ENCODE measurements around the gene RGS13.

The RGS13 gene, protein sequence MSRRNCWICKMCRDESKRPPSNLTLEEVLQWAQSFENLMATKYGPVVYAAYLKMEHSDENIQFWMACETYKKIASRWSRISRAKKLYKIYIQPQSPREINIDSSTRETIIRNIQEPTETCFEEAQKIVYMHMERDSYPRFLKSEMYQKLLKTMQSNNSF

DNA sequence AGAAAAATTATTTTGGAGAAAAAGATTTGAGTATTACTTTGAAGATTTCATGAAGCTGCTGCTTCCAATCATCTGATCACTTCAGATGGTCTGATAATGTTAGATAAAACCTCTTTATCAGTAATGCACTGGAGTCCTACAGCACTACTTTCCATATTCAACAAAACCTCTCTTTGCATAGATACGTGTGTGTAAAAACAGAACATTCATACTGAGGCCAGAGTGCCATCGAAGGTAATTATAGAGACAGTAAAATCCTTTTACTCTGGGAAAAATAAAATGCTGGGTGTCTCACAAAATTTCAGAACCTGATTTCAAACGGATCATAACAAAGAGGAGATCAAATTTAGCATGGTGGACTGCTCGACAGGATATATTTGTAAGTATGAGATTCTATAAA is at the start of gene RGS13:
RGS13 (plus strand) TSS at position 209 of the 400 bp plus-strand sequence. CDS start 8,188 bp downstream, outside the sequence.
- Histone ChIP-seq H3K9ac (ENCODE audit: insufficient read length, low read depth) (no peak within 1 kb of the TSS), H3K27me3 (ENCODE audit: insufficient read depth, insufficient read length) (no peaks in the 10 kb centered on the region), H3K36me3 (ENCODE audit: insufficient read depth, insufficient read length, low read length) (no peaks in the 10 kb centered on the region), H3K9me3 (ENCODE audit: insufficient read depth, low read length) (no peaks in the 10 kb centered on the region), H3K4me1 (ENCODE audit: insufficient read depth, insufficient read length) (no peaks in the 10 kb centered on the region), H3K4me3 (ENCODE audit: insufficient read length, low read depth) (no peak within 1 kb of the TSS)
- no peak for TF ChIP-seq YY1 (IDR thresholded peaks at IDR 0.05; ENCODE audit: insufficient read depth, insufficient read length)
- no peak for TF ChIP-seq ZNF274 (IDR thresholded peaks at IDR 0.05; ENCODE audit: low read depth, low read length)
- no peak for TF ChIP-seq SUZ12 (IDR thresholded peaks at IDR 0.05; ENCODE audit: extremely low read depth, insufficient read depth, insufficient read length)
- DNase-seq (ENCODE audit: low read depth, low spot score), result no peak

DNA sequence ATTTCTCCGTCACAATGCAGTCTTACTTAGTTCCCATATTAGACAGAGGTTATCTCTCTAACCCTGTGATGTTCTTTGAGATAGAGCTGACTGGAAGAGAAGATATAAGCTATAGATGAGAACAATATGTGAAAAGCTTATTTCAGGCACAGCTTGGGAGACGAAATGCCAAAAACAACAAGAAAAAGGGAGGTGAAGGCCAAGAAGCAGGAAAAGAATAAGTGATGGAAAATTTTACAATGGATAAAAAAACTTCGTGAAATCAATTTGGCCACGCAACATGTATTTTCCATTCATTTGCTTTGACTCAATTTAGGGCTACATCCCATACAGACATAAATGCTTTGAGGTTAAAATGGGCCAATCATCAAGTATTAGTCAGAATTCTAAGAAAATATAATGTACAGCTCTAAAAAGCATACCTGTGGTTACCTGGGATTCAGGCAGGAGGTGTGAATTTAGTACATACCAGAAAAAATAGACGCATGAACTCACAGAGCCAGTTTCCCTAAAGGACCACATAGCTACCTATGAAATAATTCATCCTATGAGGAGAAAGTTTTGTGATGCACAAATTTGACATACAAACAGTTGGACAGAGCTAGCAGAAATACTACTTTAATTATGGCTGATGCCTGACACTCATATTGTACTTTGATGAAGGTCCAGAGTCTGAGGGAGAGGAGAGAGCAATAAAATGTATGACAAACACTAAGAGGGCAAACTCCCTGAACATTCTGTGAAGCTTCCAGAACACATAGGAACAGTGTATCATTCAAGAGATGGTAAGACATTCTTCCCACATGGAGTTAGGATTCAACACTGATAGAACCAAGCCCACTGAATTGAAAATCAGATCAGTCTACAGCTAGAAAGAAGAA is 48.3 kb upstream of the RGS13 start:
- H3K4me1 ChIP-seq (ENCODE audit: insufficient read depth, insufficient read length), result no peaks in the 10 kb centered on the region

DNA sequence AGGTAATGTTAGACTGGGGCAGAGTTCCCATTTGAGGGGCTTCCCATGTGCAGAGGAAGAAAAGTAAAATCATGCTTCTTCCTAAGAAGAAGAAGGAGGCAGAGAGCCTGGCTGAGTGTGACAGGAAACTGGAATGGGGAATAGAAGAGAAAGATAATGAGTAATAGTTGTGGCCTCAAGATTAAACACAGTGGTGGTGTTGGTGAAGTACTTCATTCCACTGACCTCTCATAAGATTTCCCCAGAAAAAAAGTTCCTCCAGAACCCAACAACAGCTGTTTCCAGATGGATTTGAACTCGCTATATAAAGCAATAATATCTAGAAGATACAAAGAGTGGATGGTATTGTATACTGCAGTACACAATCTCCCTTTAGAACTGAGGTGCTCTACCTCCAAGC is 47.4 kb upstream of the RGS13 start:
- no peak for DNase-seq (ENCODE audit: low read depth, low spot score)
- Histone ChIP-seq H3K4me1 (ENCODE audit: insufficient read depth, insufficient read length) (no peaks in the 10 kb centered on the region), H3K27me3 (ENCODE audit: insufficient read depth, insufficient read length) (no peaks in the 10 kb centered on the region), H3K9me3 (ENCODE audit: insufficient read depth, low read length) (no peaks in the 10 kb centered on the region), H3K4me3 (ENCODE audit: insufficient read length, low read depth) (no peak overlapping the region), H3K36me3 (ENCODE audit: insufficient read depth, insufficient read length, low read length) (no peaks in the 10 kb centered on the region), H3K9ac (ENCODE audit: insufficient read length, low read depth) (no peak overlapping the region)
- no peak for TF ChIP-seq SUZ12 (IDR thresholded peaks at IDR 0.05; ENCODE audit: extremely low read depth, insufficient read depth, insufficient read length)
- no peak for TF ChIP-seq ZNF274 (IDR thresholded peaks at IDR 0.05; ENCODE audit: low read depth, low read length)
- TF ChIP-seq YY1 (IDR thresholded peaks at IDR 0.05; ENCODE audit: insufficient read depth, insufficient read length), result no peak

More for the DNA sequence above, 48.3 kb upstream of the RGS13 start:
- Histone ChIP-seq H3K9ac (ENCODE audit: insufficient read length, low read depth) (no peak overlapping the region), H3K9me3 (ENCODE audit: insufficient read depth, low read length) (no peaks in the 10 kb centered on the region), H3K4me3 (ENCODE audit: insufficient read length, low read depth) (no peak overlapping the region), H3K36me3 (ENCODE audit: insufficient read depth, insufficient read length, low read length) (no peaks in the 10 kb centered on the region), H3K27me3 (ENCODE audit: insufficient read depth, insufficient read length) (no peaks in the 10 kb centered on the region)
- DNase-seq (ENCODE audit: low read depth, low spot score), result no peak
- TF ChIP-seq ZNF274 (IDR thresholded peaks at IDR 0.05; ENCODE audit: low read depth, low read length), result no peak
- no peak for TF ChIP-seq SUZ12 (IDR thresholded peaks at IDR 0.05; ENCODE audit: extremely low read depth, insufficient read depth, insufficient read length)
- TF ChIP-seq YY1 (IDR thresholded peaks at IDR 0.05; ENCODE audit: insufficient read depth, insufficient read length), result no peak

GRCh38 chr1:192589813-192590212 is 46.1 kb upstream of the RGS13 start:
- Histone ChIP-seq H3K9ac (ENCODE audit: insufficient read length, low read depth) (no peak overlapping the region), H3K9me3 (ENCODE audit: insufficient read depth, low read length) (no peaks in the 10 kb centered on the region), H3K27me3 (ENCODE audit: insufficient read depth, insufficient read length) (no peaks in the 10 kb centered on the region), H3K36me3 (ENCODE audit: insufficient read depth, insufficient read length, low read length) (no peaks in the 10 kb centered on the region), H3K4me3 (ENCODE audit: insufficient read length, low read depth) (no peak overlapping the region), H3K4me1 (ENCODE audit: insufficient read depth, insufficient read length) (no peaks in the 10 kb centered on the region)
- TF ChIP-seq SUZ12 (IDR thresholded peaks at IDR 0.05; ENCODE audit: extremely low read depth, insufficient read depth, insufficient read length) (no peak), YY1 (IDR thresholded peaks at IDR 0.05; ENCODE audit: insufficient read depth, insufficient read length) (no peak), ZNF274 (IDR thresholded peaks at IDR 0.05; ENCODE audit: low read depth, low read length) (no peak)
- DNase-seq (ENCODE audit: low read depth, low spot score), result no peak

DNA sequence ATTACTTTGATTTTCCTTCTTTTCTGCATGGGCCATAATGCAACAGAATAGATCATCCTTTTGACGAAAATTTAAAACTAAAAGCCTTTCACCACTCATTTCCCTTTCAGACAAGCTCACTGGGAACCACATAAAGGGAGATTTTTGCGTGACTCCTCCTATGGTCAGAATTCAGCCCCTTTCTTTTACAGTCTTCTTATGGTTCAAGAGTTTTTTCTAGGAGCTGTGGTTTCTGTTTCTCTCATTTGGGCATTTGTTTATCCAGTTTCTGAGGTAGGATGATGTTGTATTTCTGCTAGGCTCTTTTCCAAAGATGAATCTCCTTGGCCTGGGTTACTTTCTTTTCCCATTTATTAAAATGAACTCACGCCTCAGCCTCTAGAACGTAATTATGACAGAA is 43.4 kb upstream of the RGS13 start:
- TF ChIP-seq ZNF274 (IDR thresholded peaks at IDR 0.05; ENCODE audit: low read depth, low read length) (no peak), SUZ12 (IDR thresholded peaks at IDR 0.05; ENCODE audit: extremely low read depth, insufficient read depth, insufficient read length) (no peak), YY1 (IDR thresholded peaks at IDR 0.05; ENCODE audit: insufficient read depth, insufficient read length) (no peak)
- Histone ChIP-seq H3K9ac (ENCODE audit: insufficient read length, low read depth) (no peak overlapping the region), H3K36me3 (ENCODE audit: insufficient read depth, insufficient read length, low read length) (no peaks in the 10 kb centered on the region), H3K9me3 (ENCODE audit: insufficient read depth, low read length) (no peaks in the 10 kb centered on the region), H3K4me3 (ENCODE audit: insufficient read length, low read depth) (no peak overlapping the region), H3K27me3 (ENCODE audit: insufficient read depth, insufficient read length) (no peaks in the 10 kb centered on the region), H3K4me1 (ENCODE audit: insufficient read depth, insufficient read length) (no peaks in the 10 kb centered on the region)
- no peak for DNase-seq (ENCODE audit: low read depth, low spot score)

DNA sequence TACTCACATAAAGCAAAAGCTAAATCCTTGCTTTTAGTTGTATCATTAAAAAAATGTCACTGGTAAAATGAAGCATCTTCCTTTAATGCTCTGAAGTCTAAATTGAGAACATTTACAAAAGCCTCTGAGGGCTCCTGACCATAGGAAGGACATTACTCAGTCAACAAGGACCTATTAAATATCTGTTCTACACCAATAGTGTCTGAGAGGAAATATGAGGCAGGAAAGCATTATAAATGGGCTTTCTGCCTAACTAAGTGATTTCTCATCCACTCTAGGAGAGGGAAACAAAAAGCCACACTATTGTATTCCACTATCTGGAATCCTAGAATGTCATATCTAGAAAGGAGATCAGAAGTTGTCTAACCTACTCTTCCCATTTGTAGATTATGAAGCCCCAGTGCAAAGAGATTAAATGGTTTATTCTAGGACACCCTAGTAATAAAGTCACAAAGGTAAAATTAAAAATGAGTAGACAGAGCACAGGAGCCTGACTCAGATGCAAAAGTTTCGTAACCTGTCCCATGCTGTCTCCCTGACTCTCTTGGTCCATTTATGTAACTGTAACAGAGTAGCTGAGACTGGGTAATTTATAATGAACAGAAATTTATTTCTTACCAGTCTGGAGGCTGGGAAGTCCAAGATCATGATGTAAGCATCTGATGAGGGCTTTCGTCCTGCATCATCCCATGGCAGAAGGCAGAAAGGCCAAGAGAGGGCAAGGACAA is 42.8 kb upstream of the RGS13 start:
- no peak for DNase-seq (ENCODE audit: low read depth, low spot score)
- Histone ChIP-seq H3K36me3 (ENCODE audit: insufficient read depth, insufficient read length, low read length) (no peaks in the 10 kb centered on the region), H3K4me1 (ENCODE audit: insufficient read depth, insufficient read length) (no peaks in the 10 kb centered on the region)

DNA sequence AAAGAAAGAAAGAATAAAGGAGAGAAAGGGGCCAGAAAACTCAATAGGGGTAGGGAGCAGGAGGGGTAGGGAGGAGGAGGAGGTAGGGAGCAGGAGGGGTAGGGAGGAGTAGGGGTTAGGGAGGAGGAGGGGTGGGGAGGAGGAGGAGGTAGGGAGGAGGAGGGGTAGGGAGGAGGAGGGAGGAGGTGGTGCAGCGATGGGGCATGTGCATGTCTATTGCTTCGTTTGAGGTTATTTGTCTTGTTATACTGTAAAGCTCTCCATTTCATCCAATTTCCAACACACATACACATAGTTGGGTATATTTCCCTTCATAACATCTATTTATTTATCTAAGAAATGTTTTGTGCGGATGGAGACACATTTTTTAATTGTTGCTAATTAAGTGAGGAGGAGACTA is 40.6 kb upstream of the RGS13 start:
- no peak overlapping the region for H3K9ac ChIP-seq (ENCODE audit: insufficient read length, low read depth)
- H3K9me3 ChIP-seq (ENCODE audit: insufficient read depth, low read length), result no peaks in the 10 kb centered on the region
- no peaks in the 10 kb centered on the region for H3K27me3 ChIP-seq (ENCODE audit: insufficient read depth, insufficient read length)
- TF ChIP-seq ZNF274 (IDR thresholded peaks at IDR 0.05; ENCODE audit: low read depth, low read length) (no peak), YY1 (IDR thresholded peaks at IDR 0.05; ENCODE audit: insufficient read depth, insufficient read length) (no peak), SUZ12 (IDR thresholded peaks at IDR 0.05; ENCODE audit: extremely low read depth, insufficient read depth, insufficient read length) (no peak)
- no peaks in the 10 kb centered on the region for H3K36me3 ChIP-seq (ENCODE audit: insufficient read depth, insufficient read length, low read length)
- H3K4me3 ChIP-seq (ENCODE audit: insufficient read length, low read depth), result no peak overlapping the region
- no peak for DNase-seq (ENCODE audit: low read depth, low spot score)
- no peaks in the 10 kb centered on the region for H3K4me1 ChIP-seq (ENCODE audit: insufficient read depth, insufficient read length)

More for the DNA sequence above, 42.8 kb upstream of the RGS13 start:
- Histone ChIP-seq H3K27me3 (ENCODE audit: insufficient read depth, insufficient read length) (no peaks in the 10 kb centered on the region), H3K9me3 (ENCODE audit: insufficient read depth, low read length) (no peaks in the 10 kb centered on the region), H3K9ac (ENCODE audit: insufficient read length, low read depth) (no peak overlapping the region), H3K4me3 (ENCODE audit: insufficient read length, low read depth) (no peak overlapping the region)
- TF ChIP-seq SUZ12 (IDR thresholded peaks at IDR 0.05; ENCODE audit: extremely low read depth, insufficient read depth, insufficient read length), result no peak
- no peak for TF ChIP-seq YY1 (IDR thresholded peaks at IDR 0.05; ENCODE audit: insufficient read depth, insufficient read length)
- TF ChIP-seq ZNF274 (IDR thresholded peaks at IDR 0.05; ENCODE audit: low read depth, low read length), result no peak
